SK-N-MC (cell line): Measurements from ENCODE around the gene CTSD.

ENCODE experiments used
- EZH2 ChIP-seq: fragments of 200-600 bp; sonication (generic); IDR thresholded peaks from one replicate; pipeline ENCODE4 v1.6.1; 2017; ENCODE audit warnings: antibody characterized with exemption
- POLR2AphosphoS5 ChIP-seq: IDR thresholded peaks from 2 replicates; pipeline ENCODE4 v1.6.1; 2012; ENCODE audit warnings: mild to moderate bottlenecking, low read depth, low read length, borderline replicate concordance

DNA sequence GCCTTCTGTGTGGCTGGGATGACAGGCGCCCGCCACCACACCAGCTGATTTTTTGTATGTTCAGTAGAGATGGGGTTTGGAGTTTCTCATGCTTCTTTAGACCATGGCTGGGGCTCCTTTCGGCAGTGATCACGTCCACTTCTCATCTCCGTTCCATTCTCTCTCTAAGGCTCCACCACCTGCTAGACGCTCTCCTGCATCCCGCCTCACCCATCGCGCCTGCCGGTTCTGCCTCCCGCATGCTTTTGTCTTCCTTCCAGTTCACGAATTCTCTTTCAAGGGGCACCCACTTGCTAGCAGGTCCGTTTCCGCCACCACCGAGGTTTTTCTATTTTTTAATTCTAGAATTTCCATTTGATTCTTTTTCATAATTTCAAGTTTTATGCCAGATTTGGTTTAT lies 49.1 kb upstream of the CTSD start:
- no peak for TF ChIP-seq POLR2AphosphoS5
- no peak for TF ChIP-seq EZH2
